SK-N-SH (cell line): ENCODE results near the gene TKT.

ENCODE experiments used
- ELF1 ChIP-seq: IDR thresholded peaks from 2 replicates; pipeline ENCODE4 v1.4.0; 2012
- EP300 ChIP-seq, 2 experiments: IDR thresholded peaks; 2 replicates each; pipeline versions ENCODE4 v1.4.0 to v1.6.1; 2012; ENCODE audit warnings: borderline replicate concordance in 1 of 2, low read depth in 1 of 2, low read length in 1 of 2
- FOXM1 ChIP-seq: IDR thresholded peaks from 2 replicates; pipeline ENCODE4 v1.4.0; 2012; ENCODE audit warnings: low read depth, mild to moderate bottlenecking
- JUND ChIP-seq: IDR thresholded peaks from 2 replicates; pipeline ENCODE4 v1.4.0; 2012
- POLR2AphosphoS5 ChIP-seq: IDR thresholded peaks from 2 replicates; pipeline ENCODE4 v1.6.1; 2012; ENCODE audit warnings: low read depth, low read length
- RAD21 ChIP-seq: IDR thresholded peaks from 2 replicates; pipeline ENCODE4 v1.6.1; 2012; ENCODE audit warnings: mild to moderate bottlenecking, low read length
- TAF1 ChIP-seq: IDR thresholded peaks from 2 replicates; pipeline ENCODE4 v1.6.1; 2012; ENCODE audit warnings: low read depth, mild to moderate bottlenecking, low read length, moderate library complexity, borderline replicate concordance
- TF ChIP-seq, protein P1 (sequence below): fragments of 200-600 bp; sonication (generic); IDR thresholded peaks from 2 replicates; pipeline ENCODE4 v1.6.1; 2017; ENCODE audit warnings: antibody characterized with exemption, mild to moderate bottlenecking, moderate library complexity
- TF ChIP-seq, protein P2 (sequence below): IDR thresholded peaks from 2 replicates; pipeline ENCODE4; 2012

DNA sequence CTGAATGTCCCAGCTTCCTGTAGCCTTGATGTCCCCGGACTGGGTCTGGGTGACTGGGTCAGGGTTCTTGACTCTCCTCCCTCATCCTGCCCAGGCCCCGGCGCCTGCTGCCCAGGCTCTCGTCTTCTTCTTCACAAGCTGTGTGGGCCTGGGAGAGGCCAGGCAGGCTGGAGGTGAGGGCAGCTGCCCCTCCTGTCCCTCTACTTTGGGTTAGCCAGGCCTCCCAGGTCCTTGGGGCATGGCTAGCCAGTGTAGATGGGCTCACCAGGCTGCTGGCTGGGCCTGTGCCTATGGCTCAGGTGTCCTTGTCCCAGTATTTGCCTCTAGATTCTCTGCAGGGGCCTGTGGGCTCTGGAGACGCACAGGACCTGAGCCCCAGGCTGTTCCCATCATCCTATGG, 31.8 kb downstream of the TKT start:
- TF ChIP-seq, protein P1, sequence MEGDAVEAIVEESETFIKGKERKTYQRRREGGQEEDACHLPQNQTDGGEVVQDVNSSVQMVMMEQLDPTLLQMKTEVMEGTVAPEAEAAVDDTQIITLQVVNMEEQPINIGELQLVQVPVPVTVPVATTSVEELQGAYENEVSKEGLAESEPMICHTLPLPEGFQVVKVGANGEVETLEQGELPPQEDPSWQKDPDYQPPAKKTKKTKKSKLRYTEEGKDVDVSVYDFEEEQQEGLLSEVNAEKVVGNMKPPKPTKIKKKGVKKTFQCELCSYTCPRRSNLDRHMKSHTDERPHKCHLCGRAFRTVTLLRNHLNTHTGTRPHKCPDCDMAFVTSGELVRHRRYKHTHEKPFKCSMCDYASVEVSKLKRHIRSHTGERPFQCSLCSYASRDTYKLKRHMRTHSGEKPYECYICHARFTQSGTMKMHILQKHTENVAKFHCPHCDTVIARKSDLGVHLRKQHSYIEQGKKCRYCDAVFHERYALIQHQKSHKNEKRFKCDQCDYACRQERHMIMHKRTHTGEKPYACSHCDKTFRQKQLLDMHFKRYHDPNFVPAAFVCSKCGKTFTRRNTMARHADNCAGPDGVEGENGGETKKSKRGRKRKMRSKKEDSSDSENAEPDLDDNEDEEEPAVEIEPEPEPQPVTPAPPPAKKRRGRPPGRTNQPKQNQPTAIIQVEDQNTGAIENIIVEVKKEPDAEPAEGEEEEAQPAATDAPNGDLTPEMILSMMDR: no peak
- TF ChIP-seq, protein P2, sequence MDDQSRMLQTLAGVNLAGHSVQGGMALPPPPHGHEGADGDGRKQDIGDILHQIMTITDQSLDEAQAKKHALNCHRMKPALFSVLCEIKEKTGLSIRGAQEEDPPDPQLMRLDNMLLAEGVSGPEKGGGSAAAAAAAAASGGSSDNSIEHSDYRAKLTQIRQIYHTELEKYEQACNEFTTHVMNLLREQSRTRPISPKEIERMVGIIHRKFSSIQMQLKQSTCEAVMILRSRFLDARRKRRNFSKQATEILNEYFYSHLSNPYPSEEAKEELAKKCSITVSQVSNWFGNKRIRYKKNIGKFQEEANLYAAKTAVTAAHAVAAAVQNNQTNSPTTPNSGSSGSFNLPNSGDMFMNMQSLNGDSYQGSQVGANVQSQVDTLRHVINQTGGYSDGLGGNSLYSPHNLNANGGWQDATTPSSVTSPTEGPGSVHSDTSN: no peak
- TF ChIP-seq ELF1 (no peak), EP300 (IDR thresholded peaks at IDR 0.05; ENCODE audit: borderline replicate concordance in 1 of 2, low read depth in 1 of 2, low read length in 1 of 2) (no peak), POLR2AphosphoS5 (no peak), TAF1 (no peak), FOXM1 (no peak), JUND (no peak), RAD21 (no peak)
